UCSD-AML1 (cell line): ENCODE measurements around the gene PEX13.
"Not testable (repeated sequence)": the region's sequence is repeated elsewhere in the genome, so short reads cannot be mapped to it uniquely, and the experiment has no call there.

Source experiments
- DNase-seq: peaks from one replicate; lab custom pipeline; 2025; ENCODE audit not compliant: unreplicated experiment; lab: John Stamatoyannopoulos, UW

Gene PEX13, protein sequence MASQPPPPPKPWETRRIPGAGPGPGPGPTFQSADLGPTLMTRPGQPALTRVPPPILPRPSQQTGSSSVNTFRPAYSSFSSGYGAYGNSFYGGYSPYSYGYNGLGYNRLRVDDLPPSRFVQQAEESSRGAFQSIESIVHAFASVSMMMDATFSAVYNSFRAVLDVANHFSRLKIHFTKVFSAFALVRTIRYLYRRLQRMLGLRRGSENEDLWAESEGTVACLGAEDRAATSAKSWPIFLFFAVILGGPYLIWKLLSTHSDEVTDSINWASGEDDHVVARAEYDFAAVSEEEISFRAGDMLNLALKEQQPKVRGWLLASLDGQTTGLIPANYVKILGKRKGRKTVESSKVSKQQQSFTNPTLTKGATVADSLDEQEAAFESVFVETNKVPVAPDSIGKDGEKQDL

DNA sequence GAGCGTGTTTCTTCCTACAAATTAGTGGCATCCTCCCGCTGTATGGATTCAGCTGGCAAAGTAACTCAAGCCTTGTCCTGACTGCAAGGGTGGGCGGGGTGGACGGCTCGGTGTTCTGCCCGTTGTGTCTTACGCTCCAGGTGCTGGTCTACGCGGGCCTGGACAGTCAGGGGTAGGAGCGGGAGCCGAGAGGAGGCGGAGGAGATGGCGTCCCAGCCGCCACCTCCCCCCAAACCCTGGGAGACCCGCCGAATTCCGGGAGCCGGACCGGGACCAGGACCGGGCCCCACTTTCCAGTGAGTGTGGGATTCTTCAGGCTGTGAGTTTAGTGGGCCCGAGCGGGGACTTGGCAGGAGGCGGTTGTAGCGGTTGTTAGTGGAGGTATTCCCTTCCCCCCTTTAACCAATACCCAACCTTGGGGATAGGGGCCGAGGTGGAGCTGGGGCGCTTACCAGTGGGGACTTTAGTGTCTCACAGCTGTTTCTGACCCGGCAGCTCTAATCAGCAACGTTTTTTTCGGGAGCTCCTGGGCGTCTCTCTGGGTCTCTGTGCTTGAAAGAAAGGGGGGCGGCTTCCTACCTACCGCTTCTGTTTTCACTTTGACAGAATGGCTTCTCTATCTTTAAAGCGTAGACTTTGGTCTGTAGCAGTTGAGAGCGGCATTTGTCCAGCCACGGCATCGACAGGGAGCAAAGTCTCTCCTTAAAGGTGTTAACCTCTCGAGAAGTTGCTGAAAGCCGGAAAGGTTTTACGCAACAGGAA lies at the start of gene PEX13, which contains the start of gene PUS10:
Gene PEX13 (plus strand): TSS at position 165 of the 762 bp plus-strand sequence. CDS start 40 bp downstream, at position 205.
Gene PUS10 (minus strand): TSS at position 700 of the 762 bp plus-strand sequence. CDS start 6,365 bp downstream, outside the sequence.
- peak; percentile 87 for DNase-seq

GRCh38 chr2:60972889-60973656 lies 44.4 kb upstream of the PEX13 start:
- DNase-seq = no peak

DNA sequence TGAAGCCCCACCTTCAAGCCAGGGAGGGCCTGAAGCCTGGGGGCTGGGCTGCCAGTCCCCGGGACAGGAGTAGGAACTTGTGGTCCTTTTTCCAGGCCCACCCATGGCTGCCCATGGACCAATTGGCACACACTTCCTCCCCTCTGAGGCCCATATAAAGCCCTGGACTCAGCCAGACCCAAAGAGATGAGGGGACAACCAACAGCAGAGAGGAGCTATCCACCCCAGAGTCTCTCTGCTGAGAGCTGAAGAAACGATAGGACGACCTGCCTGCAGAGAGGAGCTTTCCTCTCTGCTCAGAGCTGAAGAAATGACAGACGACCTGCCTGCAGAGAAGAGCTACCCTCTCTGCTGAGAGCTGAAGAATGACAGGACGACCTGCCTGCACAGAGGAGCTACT lies 43.8 kb upstream of the PEX13 start:
- no peak for DNase-seq

- no peak for DNase-seq
Observed at GRCh38 chr2:60974652-60975051, 42.9 kb upstream of the PEX13 start.

DNA sequence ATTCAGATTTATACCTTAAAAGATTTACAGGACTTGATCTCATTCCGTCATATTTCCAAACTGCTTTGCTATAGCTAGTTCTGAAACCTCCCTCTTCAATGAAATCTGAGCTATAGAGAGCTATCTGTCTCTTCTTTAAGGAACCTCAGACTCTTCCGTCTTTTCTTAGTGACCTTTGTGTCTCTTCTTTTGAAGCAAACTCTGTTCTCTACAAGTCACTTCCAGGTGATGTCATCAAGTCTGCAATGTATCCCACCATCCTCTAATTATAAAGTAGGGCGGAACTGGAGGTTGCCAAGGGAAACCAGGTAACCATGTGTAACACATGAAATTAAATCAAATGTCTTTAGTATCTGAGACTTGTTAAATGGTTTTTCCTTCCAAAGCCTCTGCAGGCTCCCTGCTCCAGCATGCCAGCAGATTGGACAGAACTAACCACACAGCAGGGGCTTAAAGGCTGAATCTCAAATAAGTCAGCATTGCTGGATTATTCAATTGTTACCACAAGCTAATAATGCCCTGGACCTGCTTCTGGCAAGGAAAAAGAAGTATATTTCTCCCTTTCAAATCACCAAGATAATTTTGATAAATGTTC lies 41.2 kb upstream of the PEX13 start:
- DNase-seq = no peak

GRCh38 chr2:60976875-60977561 lies 40.5 kb upstream of the PEX13 start:
- DNase-seq = no peak

DNA sequence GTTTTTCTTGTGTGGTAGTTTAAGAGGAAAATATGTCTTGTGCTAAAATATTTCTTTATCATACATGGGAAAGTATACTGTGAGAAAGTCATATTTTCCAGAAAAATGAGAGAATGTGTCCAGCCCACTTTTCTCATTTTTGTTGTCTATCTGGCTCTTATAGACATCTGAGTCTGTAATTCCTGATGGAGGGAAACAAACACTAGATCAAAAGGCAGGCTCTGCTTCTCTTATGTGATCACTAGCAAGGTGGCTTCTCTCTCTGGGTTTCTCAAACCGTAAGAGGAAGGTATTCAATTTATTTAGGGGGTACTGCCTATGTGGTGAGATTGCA lies 40.0 kb upstream of the PEX13 start:
- DNase-seq = no peak

DNA sequence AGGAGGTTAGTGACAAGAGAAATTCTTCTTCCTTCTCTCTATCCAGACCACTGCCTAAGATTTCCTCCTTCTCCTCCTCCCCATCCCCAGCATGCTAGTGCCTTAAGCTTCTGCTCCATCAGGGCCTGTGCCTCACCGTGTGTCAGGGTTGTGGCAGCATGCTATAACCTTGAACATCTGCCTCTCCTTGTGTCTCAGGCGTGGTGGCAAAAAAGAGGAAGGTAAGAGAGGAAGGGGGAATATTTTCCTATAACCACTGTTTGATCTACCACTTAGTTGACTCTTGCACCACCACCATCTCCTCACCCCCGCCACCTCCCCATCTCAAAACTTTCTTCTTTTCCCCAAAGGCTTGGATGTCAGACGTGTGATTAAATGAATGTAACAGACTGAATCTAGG lies 38.3 kb upstream of the PEX13 start:
- no peak for DNase-seq

GRCh38 chr2:60980071-60980815 lies 37.3 kb upstream of the PEX13 start:
- no peak for DNase-seq

GRCh38 chr2:60982066-60982465 lies 35.5 kb upstream of the PEX13 start:
- DNase-seq = not testable (repeated sequence)

DNA sequence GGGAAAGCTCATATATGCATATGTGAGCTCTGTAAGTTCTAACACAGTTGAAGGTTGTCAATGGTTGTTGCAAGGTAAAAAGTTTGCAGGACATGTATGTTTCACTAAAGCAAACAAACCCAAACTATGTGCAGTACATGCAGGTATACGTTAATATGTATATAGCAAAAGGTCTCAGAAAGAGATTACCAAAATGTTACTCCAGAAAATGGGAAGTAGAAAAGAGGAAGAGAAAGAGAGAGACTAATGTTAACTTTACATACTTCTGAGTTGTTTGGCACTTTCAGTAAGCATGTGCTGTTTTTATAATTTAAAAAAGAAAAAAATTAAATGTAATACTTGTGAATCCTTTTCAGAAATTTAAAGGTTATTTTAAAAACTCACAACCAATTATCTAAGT lies 32.8 kb upstream of the PEX13 start:
- no peak for DNase-seq

GRCh38 chr2:60987041-60987440 lies 30.5 kb upstream of the PEX13 start:
- no peak for DNase-seq

DNA sequence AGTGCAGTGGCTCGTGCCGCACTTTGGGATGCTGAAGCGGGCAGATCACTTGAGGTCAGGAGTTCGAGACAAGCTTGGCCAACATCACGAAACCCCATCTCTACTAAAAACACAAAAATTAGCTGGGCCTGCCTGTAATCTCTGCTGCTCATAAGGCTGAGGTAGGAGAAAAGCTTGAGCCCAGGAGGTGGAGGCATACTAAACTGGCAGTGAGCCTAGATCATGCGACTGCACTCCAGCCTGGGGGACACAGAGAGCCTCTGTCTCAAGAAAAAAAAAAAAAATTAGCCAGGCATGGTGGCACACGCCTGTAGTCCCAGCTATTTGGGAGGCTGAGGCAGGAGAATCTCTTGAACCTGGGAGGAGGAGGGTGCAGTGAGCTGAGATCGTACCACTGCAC lies 29.9 kb upstream of the PEX13 start:
- not testable (repeated sequence) for DNase-seq

- no peak for DNase-seq
Observed at GRCh38 chr2:60989259-60989658, 28.3 kb upstream of the PEX13 start.

DNA sequence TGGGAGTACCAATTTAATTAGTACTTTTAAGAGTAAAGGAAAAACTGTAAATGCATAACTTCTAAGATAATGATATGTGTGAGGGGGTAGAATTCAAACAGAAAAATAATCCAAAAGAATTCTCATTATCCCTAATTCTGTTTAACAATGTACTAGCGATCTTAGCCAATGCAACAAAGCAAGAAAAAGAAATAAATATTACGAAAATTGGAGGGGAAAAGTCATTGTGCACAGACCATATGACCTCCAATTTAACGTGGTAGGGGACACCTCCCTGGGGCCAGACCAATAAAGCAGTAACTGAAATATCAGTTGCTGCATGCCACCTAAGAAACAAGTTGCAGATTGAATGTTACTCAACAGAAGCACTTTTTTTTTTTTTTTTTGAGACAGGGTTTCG lies 25.9 kb upstream of the PEX13 start:
- no peak for DNase-seq

- no peak for DNase-seq
Observed at GRCh38 chr2:60992985-60993392, 24.5 kb upstream of the PEX13 start.

GRCh38 chr2:60994131-60994530 lies 23.4 kb upstream of the PEX13 start:
- DNase-seq = no peak

- no peak for DNase-seq
Observed at GRCh38 chr2:60998628-60999545, 18.6 kb upstream of the PEX13 start.

DNA sequence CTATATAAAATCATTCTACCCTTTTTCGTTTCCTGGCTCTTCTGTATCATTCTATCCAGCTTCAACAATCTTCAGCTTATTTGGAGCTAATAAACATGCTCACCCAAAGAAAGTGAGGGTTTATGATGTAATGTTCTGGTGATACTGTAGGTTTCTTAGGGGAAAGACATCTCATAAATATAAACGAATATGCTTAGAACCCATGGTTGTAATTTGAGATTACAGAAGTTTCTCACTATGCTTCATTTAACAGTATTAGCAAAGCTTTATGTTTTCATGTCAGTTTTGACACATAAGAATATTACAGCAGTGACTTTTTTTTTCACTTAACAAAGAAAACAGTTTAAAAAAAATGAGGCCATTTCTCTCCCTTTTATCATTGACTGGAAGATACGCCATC lies 11.8 kb upstream of the PEX13 start:
- no peak for DNase-seq
